Ovary (tissue), 9 donors: ENCODE measurements around the gene BLOC1S4. TPM values are rescaled to one million over a fixed set of nuclear protein-coding genes. Genes with fewer than 3 reads are reported as not detected.

Experiments used
- DNase-seq, 5 donors: peaks; one replicate each; pipeline ENCODE4 v3.0.0-alpha.2; 2019 to 2020
- H3K27ac ChIP-seq, 2 donors: fragments of 200-600 bp; one replicate each; pipeline versions ENCODE4 v1.5.1 to v1.8.0; 2019 to 2022
- H3K27me3 ChIP-seq: fragments of 200-600 bp; one replicate; pipeline ENCODE4 v1.8.0; 2022
- H3K36me3 ChIP-seq: fragments of 200-600 bp; sonication (generic); one replicate; pipeline ENCODE4 v1.5.1; 2019
- H3K4me1 ChIP-seq: one replicate; pipeline ENCODE4 v1.8.1; 2013; ENCODE audit warnings: mild to moderate bottlenecking, moderate library complexity; ENCODE audit not compliant: insufficient read depth
- H3K4me3 ChIP-seq: fragments of 200-600 bp; sonication (generic); one replicate; pipeline ENCODE4 v1.5.1; 2017
- H3K9me3 ChIP-seq, 2 donors: fragments of 200-600 bp in 1 of 2; sonication (generic) in 1 of 2; one replicate each; pipeline versions ENCODE4 v1.5.1 to v1.8.1; 2013 to 2019; ENCODE audit warnings: mild to moderate bottlenecking in 1 of 2, moderate library complexity in 1 of 2
- CTCF ChIP-seq, 3 donors: fragments of 450-650 bp in 2 of 3; fragments of 200-600 bp in 1 of 3; IDR thresholded peaks; one replicate each; pipeline versions ENCODE4 v1.5.1 to v1.8.0; 2016 to 2022; ENCODE audit warnings: antibody characterized with exemption in 3 of 3, mild to moderate bottlenecking in 1 of 3
- EP300 ChIP-seq: sonication (generic); formaldehyde crosslinking; IDR thresholded peaks from one replicate; pipeline ENCODE4 v1.6.1; 2017; ENCODE audit warnings: antibody characterized with exemption
- POLR2A ChIP-seq: fragments of 450-650 bp; IDR thresholded peaks from one replicate; pipeline ENCODE4 v1.6.1; 2017; ENCODE audit warnings: antibody characterized with exemption, mild to moderate bottlenecking, moderate library complexity
- WGBS, 3 donors: extraction: QIAGEN DNeasy Blood & Tissue Kit in 1 of 3; methylation state at CpG; one replicate each; pipeline versions ENCODE4 v1.1.5 to v1.1.7; 2013 to 2017; 5-methylcytosine and 5-hydroxymethylcytosine counted together
- intact Hi-C, 4 donors: fragments of 100-400 bp; cut with DNase I; formaldehyde crosslinking; loops; one replicate each; pipeline versions ENCODE4 v1.11.0 to v1.15.1; 2022 to 2023
- polyA plus RNA-seq, 2 donors: library from polyadenylated mRNA; stranded (reverse); fragments of 200-250 nt in 1 of 2; fragments of 350-450 nt in 1 of 2; fragmentation: Illumina TruSeq in 1 of 2; extraction: RNeasy Lipid Tissue Mini Kit (QIAGEN cat#74804) in 1 of 2; gene quantifications; one replicate each; pipeline ENCODE4 v1.2.3, GENCODE V29; 2013 to 2014
- total RNA-seq, 7 donors: library from RNA; depleted of rRNA in 2 of 7; stranded (reverse); fragments of >200 nt in 2 of 7; fragmentation: NEBNext Ultra II Directional in 3 of 7; extraction: Animal tissue kit (Norgen Biotek cat#: 25700) in 3 of 7; gene quantifications; one replicate each; pipeline versions ENCODE4 v1.1.0 to v1.2.4, GENCODE V29; 2016 to 2023
- donor health status: DM: no; HTN: no; CAD: no; lungs with moderate emphysema.
- donor health status: DM: no; HTN: no; CAD: no.
- donor health status: Bipolar disorder and iron deficiency.
- donor health status: DM: yes; HTN: yes; CAD: no.
- donor health status: DM: no; HTN: no; CAD: no.
- donor health status: DM: yes; HTN: yes; CAD: no.

The BLOC1S4 gene
- total and polyA plus RNA-seq, 9 donors, result 8.8 to 26.9 (median 16.9) TPM

DNA sequence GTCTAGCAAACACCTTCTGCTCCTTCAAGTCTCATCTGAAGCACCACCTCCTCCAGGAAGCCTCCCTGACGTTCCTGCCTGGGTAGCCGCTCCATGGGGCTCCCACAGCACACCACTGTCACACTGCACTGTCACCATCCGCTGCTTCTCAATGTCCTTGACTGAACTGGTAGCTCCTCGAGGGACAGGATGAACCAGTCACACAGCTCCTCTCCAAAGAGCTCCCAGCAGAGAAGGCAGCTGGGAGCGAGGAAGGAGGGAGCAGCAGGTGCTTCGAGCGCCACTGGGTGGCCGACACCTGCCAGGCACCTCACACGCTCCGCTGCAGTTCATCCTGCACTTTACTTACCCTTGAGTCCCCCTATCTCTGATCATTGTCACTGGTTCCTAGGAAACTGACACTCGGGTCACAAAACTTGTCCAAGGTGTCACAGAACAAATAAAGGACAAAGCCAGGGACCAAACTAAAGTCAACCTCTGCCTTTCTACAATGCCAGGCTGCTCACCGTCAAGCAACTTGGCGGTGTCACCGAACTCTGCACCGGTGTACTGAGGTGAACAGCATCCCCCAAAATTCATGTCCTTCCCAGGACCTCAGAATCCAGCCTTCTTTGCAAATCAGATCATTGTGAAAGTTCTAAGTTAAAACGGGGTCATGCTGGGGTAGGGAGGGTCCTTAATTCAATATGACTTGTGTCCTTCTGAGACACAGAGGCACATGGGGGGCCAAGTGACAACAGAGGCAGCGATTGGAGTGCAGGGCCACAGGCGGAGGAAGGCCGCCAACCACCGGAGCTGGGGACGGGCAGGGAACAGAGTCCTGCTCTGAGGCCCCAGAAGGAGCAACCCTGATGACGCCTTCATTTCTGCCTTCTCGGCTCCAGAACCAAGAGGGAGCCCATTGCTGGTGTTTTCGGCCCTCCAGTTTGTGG is 27.8 kb upstream of the BLOC1S4 start:
- H3K4me3 ChIP-seq, result no peak overlapping the region
- no peaks in the 10 kb centered on the region for H3K9me3 ChIP-seq
- no peaks in the 10 kb centered on the region for H3K27me3 ChIP-seq
- peaks cover 2% of the 10 kb centered on the region for H3K4me1 ChIP-seq
- DNase-seq, result no peak
- no peaks in the 10 kb centered on the region for H3K36me3 ChIP-seq
- TF ChIP-seq CTCF (IDR thresholded peaks at IDR 0.05) (no peak), POLR2A (no peak), EP300 (no peak)
- 87 to 90% (median 89%) methylated on average over 24 of the region's 24 CpGs for WGBS, 3 donors
- intact Hi-C loops, result no loop called here
- H3K27ac ChIP-seq, result no peak overlapping the region

DNA sequence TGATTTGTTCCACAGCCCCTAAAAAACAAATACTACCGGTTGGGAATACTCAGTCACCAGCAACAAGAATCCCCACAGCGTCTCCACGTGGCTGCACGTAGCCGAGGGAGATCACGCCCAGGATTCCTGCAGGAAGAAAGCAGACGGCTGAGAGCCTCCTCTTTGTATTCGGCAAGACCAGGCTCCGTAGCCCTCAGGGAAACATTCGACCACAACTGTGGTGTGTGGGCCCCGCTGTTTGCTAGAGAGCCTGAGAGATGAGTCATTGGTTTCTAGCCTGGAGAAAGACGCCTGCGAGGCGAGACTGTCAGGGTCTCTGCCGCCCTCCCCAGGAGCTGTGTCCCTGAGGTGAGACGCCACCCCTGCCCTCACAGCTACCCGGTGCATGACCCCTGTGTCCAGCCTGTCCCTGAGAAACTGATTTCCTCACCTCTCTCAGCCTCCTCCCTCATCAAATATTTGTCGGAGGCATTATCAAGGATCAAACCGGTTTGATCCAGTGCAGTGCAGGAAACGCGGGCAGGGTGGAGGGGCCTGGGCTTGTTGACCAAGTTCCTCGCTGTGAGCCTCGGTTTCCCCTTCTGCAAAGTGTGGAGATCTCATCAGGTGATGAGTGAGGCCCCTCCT is 27.0 kb upstream of the BLOC1S4 start:
- TF ChIP-seq POLR2A (no peak), EP300 (no peak), CTCF (IDR thresholded peaks at IDR 0.05) (no peak)
- peaks cover 2% of the 10 kb centered on the region for H3K4me1 ChIP-seq
- no peaks in the 10 kb centered on the region for H3K9me3 ChIP-seq
- no peaks in the 10 kb centered on the region for H3K27me3 ChIP-seq
- H3K4me3 ChIP-seq, result no peak overlapping the region
- H3K36me3 ChIP-seq, result no peaks in the 10 kb centered on the region
- H3K27ac ChIP-seq, result no peak overlapping the region
- WGBS, 3 donors, result 17 to 39% (median 20%) methylated on average over 23 of the region's 23 CpGs
- intact Hi-C loops, result no loop called here
- DNase-seq, result peak in 4 of 5 donors; percentile 43 to 64 (median 56)

DNA sequence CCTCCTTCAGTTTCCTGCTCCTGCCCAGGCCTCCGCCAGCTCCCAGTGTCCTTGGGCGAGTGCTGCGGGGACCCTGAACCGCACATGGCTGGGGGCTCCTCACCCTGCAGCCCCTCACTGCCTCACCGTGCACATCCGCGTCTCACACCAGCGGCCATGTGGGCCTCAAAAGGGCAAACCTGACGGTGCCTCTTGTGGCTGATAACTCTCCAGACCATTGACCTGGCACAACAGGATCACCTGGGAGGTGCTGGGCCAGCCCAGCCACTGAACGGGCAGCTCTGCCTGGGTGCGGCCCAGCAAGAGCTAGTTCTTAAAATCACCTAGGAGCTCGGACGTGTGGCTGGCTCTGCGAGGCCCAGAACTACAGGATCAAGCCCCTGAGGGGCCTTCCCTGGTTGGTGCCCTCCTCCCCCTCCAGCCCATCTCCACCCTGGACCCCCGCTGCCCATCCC is 26.4 kb upstream of the BLOC1S4 start:
- H3K36me3 ChIP-seq, result no peaks in the 10 kb centered on the region
- no peak overlapping the region for H3K4me3 ChIP-seq
- WGBS, 3 donors, result 78 to 87% (median 79%) methylated on average over 14 to 15 of the region's 15 CpGs
- intact Hi-C loops, result no loop called here
- no peak for TF ChIP-seq CTCF (IDR thresholded peaks at IDR 0.05)
- no peak for TF ChIP-seq EP300
- no peak for TF ChIP-seq POLR2A
- H3K27ac ChIP-seq, result no peak overlapping the region
- no peaks in the 10 kb centered on the region for H3K27me3 ChIP-seq
- DNase-seq, result no peak
- H3K9me3 ChIP-seq, result no peaks in the 10 kb centered on the region
- peaks cover 2% of the 10 kb centered on the region for H3K4me1 ChIP-seq

DNA sequence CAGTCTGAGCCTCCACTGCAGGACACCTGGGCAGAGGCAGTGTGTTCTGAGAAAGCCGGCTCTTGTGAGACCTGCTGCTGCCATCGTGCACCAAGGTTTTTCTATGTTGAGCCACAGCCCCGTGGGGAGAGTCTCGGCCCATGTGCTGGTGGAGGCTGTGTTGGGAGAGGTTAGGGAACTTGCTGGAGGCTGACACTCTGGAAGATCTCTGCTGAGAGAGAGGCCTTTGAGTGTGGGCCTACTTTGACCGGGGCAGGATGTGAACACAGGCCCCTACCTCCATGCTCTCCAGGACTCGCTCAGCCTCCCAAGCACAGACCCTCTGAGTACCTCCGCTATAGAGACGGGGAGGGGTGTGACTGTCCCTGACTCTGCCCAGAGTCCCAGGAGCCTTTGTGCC is 23.6 kb upstream of the BLOC1S4 start:
- intact Hi-C loops, result no loop called here
- Histone ChIP-seq H3K4me3 (no peak overlapping the region), H3K4me1 (peaks cover 2% of the 10 kb centered on the region), H3K36me3 (no peaks in the 10 kb centered on the region), H3K27ac (no peak overlapping the region), H3K9me3 (no peaks in the 10 kb centered on the region), H3K27me3 (no peaks in the 10 kb centered on the region)
- 76 to 88% (median 87%) methylated on average over 8 of the region's 8 CpGs for WGBS, 3 donors
- TF ChIP-seq EP300, result no peak
- DNase-seq, result no peak
